ENCODE results near the gene RMP24.

DNA sequence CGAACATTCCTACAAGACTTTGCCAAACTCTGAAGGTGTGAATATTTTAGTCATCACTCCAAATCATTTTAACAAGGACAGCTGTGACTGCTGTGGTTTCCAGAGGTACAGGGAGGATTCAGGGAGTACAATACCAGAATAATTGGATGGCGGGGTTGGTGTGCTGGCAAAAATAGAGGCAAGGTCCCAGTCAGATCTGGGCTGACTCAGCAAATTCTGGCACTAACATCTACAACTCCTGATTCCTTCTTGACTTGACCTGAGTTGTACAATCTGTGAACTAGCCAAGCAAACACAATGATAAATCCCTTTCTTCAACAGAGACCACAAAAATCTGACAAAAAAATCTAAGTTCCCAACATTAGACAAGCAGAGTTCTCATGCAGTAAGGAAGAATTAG lies 40.4 kb downstream of the RMP24 start:
- TF ChIP-seq, protein P1, sequence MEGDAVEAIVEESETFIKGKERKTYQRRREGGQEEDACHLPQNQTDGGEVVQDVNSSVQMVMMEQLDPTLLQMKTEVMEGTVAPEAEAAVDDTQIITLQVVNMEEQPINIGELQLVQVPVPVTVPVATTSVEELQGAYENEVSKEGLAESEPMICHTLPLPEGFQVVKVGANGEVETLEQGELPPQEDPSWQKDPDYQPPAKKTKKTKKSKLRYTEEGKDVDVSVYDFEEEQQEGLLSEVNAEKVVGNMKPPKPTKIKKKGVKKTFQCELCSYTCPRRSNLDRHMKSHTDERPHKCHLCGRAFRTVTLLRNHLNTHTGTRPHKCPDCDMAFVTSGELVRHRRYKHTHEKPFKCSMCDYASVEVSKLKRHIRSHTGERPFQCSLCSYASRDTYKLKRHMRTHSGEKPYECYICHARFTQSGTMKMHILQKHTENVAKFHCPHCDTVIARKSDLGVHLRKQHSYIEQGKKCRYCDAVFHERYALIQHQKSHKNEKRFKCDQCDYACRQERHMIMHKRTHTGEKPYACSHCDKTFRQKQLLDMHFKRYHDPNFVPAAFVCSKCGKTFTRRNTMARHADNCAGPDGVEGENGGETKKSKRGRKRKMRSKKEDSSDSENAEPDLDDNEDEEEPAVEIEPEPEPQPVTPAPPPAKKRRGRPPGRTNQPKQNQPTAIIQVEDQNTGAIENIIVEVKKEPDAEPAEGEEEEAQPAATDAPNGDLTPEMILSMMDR (IDR thresholded peaks at IDR 0.05): no peak
- TF ChIP-seq POLR2A (IDR thresholded peaks at IDR 0.05): no peak
